ENCODE measurements around the gene ADAP2.
"Not testable (repeated sequence)": the region's sequence is repeated elsewhere in the genome, so short reads cannot be mapped to it uniquely, and the experiment has no call there.

ADAP2 gene

DNA sequence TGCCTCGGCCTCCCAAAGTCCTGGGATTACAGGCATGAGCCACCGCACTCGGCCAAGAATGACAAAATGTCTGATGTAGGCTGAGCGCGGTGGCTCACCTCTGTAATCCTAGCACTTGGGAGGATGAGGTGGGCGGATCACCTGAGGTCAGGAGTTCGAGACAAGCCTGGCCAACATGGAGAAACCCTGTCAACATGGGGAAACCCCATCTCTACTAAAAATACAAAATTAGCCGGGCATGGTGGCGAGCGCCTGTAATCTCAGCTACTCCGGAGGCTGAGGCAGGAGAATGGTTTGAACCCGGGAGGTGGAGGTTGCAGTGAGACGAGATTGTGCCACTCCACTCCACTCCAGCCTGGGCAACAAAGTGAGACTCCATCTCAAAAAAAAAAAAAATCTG lies 46.2 kb downstream of the ADAP2 start:
- H3K4me1 ChIP-seq (ENCODE audit: control insufficient read depth, insufficient read depth, low read length, poor library complexity, severe bottlenecking); H3K4me3 ChIP-seq (ENCODE audit: insufficient read depth, low read depth, low read length, poor library complexity, severe bottlenecking); H3K27me3 ChIP-seq (replicated peaks; ENCODE audit: control insufficient read depth, insufficient read depth, low read length, poor library complexity, severe bottlenecking); H3K36me3 ChIP-seq (ENCODE audit: control insufficient read depth, insufficient read depth, low read length); H3K27ac ChIP-seq (ENCODE audit: insufficient read depth, low read length, poor library complexity, severe bottlenecking); DNase-seq; H3K9me3 ChIP-seq (ENCODE audit: control insufficient read depth, low read length): not testable (repeated sequence)

DNA sequence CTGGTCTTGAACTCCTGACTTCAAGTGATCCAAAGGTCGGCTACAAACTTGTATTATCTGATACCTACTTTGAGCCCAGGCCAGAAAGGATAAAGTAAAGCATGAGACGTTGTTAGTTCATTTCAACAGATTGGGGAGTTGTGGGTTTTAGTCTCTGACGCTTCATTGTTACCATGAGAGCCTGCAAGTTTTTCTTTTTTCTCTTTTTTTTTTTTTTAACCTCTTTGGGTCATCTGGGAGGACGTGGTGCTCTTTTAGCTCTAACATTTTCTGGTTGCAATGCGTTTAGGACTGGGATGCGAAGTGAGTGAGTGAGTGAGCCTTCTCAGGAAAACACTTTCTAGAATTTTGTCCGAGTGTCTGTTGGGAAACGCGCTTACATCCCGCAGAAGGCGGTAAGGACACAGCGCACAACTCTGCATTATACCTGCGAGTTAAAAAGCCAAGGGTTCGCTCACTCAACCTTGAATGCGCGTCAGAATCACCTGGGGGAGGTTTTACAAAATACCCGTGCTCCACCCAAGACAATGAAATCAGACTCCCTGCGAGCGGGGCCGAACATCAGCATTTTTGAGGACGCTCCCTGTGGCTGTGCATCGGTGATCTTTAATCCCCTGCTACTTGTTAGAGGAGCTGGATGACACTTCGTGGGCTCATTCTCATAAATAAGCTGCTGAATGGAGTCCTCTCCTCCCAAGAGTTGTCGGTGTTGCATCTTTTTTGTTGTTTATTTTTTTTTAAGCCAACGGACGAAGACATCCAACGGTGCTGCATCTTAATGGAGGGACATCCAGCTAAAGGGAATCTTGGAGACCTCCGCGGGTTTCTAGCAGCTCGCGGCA lies 48.5 kb downstream of the ADAP2 start:
- Histone ChIP-seq H3K4me3 (ENCODE audit: insufficient read depth, low read depth, low read length, poor library complexity, severe bottlenecking) (peak overlapping the region; percentile 76), H3K4me1 (ENCODE audit: control insufficient read depth, insufficient read depth, low read length, poor library complexity, severe bottlenecking) (peaks cover 3% of the 10 kb centered on the region), H3K36me3 (ENCODE audit: control insufficient read depth, insufficient read depth, low read length) (no peaks in the 10 kb centered on the region), H3K27ac (ENCODE audit: insufficient read depth, low read length, poor library complexity, severe bottlenecking) (no peak overlapping the region), H3K9me3 (ENCODE audit: control insufficient read depth, low read length) (no peaks in the 10 kb centered on the region), H3K27me3 (replicated peaks; ENCODE audit: control insufficient read depth, insufficient read depth, low read length, poor library complexity, severe bottlenecking) (no peaks in the 10 kb centered on the region)
- DNase-seq = no peak

DNA sequence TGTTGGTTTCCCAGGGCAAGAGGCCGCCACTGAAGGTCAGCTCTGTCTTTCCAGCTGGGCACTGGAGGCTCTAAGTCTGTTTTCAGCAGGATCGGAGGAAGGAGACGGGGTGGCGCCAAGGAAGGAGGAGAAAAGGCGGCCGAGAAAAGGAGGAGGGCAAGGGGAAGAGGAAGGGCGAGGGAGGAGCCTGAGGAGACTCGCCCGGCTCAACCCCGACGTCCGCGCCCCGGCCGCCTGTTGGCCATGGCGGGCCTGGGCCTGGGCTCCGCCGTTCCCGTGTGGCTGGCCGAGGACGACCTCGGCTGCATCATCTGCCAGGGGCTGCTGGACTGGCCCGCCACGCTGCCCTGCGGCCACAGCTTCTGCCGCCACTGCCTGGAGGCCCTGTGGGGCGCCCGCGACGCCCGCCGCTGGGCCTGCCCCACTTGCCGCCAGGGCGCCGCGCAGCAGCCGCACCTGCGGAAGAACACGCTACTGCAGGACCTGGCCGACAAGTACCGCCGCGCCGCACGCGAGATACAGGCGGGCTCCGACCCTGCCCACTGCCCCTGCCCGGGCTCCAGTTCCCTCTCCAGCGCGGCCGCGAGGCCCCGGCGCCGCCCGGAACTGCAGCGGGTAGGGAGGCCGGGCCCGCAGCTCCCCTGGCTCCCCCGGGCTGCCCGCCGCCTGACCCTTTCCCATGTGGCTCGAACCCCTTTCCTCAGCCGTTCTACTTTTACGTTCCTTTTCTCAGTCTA lies 49.3 kb downstream of the ADAP2 start, which contains the start of gene RNF135:
TSS of gene RNF135 (plus strand) at position 209 of the 737 bp plus-strand sequence. CDS start at position 244, 35 bp downstream.
- Histone ChIP-seq H3K4me1 (ENCODE audit: control insufficient read depth, insufficient read depth, low read length, poor library complexity, severe bottlenecking) (peaks cover 3% of the 10 kb centered on the region), H3K27ac (ENCODE audit: insufficient read depth, low read length, poor library complexity, severe bottlenecking) (peak within 1 kb of the TSS; percentile 40)

DNA sequence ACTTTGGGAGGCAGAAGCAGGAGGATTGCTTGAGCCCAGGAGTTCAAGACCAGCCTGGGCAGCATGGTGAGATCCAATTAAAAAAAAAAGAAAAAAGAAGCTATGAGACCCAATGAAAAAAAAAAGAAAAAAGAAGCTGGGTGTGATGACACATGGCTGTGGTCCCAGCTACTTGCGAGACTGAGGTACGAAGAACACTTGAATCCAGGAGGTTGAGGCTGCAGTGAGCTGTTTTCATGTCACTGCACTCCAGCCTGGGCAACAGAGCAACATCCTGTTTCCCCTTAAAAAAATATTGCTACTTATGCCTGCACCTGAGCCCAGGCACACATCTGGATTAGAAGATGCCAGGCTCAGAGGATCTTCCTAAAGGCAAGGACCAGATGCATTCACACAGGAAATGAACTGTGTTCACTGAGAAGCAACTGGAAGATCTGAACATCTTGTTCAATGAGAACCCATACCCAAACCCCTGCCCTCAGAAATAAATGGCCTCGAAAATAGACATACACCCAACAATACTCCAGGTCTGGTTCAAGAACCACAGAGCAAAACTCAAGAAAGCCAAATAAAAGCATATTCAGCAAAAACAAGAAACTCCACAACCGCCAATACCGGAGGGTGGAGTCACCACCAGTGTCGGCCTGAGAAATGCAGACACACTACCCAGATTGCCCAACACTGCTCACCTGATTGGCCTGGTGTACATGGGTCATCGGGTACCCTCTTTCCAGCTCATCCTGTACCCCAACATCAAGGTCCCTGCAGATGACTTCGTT lies 53.5 kb downstream of the ADAP2 start:
- Histone ChIP-seq H3K27me3 (replicated peaks; ENCODE audit: control insufficient read depth, insufficient read depth, low read length, poor library complexity, severe bottlenecking) (no peaks in the 10 kb centered on the region), H3K4me3 (ENCODE audit: insufficient read depth, low read depth, low read length, poor library complexity, severe bottlenecking) (no peak overlapping the region), H3K9me3 (ENCODE audit: control insufficient read depth, low read length) (no peaks in the 10 kb centered on the region), H3K36me3 (ENCODE audit: control insufficient read depth, insufficient read depth, low read length) (no peaks in the 10 kb centered on the region), H3K4me1 (ENCODE audit: control insufficient read depth, insufficient read depth, low read length, poor library complexity, severe bottlenecking) (peaks cover 3% of the 10 kb centered on the region), H3K27ac (ENCODE audit: insufficient read depth, low read length, poor library complexity, severe bottlenecking) (no peak overlapping the region)
- DNase-seq = no peak

More for the DNA sequence above, 49.3 kb downstream of the ADAP2 start, which contains the start of gene RNF135:
- H3K4me3 ChIP-seq (ENCODE audit: insufficient read depth, low read depth, low read length, poor library complexity, severe bottlenecking) = peak within 1 kb of the TSS; percentile 76
- no peaks in the 10 kb centered on the region for H3K27me3 ChIP-seq (replicated peaks; ENCODE audit: control insufficient read depth, insufficient read depth, low read length, poor library complexity, severe bottlenecking)
- DNase-seq = peak; percentile 3 to 26 (median 12)
- H3K36me3 ChIP-seq (ENCODE audit: control insufficient read depth, insufficient read depth, low read length) = no peaks in the 10 kb centered on the region
- no peaks in the 10 kb centered on the region for H3K9me3 ChIP-seq (ENCODE audit: control insufficient read depth, low read length)

DNA sequence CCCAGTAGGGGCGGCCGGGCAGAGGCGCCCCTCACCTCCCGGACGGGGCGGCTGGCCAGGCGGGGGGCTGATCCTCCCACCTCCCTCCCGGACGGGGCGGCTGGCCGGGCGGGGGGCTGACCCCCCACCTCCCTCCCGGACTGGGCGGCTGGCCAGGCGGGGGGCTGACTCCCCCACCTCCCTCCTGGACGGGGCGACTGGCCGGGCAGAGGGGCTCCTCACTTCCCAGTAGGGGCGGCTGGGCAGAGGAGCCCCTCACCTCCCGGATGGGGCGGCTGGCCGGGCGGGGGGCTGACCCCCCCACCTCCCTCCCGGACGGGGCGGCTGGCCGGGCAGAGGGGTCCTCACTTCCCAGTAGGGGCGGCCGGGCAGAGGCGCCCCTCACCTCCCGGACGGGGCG lies 58.2 kb downstream of the ADAP2 start:
- H3K27ac ChIP-seq (ENCODE audit: insufficient read depth, low read length, poor library complexity, severe bottlenecking); H3K27me3 ChIP-seq (replicated peaks; ENCODE audit: control insufficient read depth, insufficient read depth, low read length, poor library complexity, severe bottlenecking); H3K4me1 ChIP-seq (ENCODE audit: control insufficient read depth, insufficient read depth, low read length, poor library complexity, severe bottlenecking); H3K9me3 ChIP-seq (ENCODE audit: control insufficient read depth, low read length); H3K36me3 ChIP-seq (ENCODE audit: control insufficient read depth, insufficient read depth, low read length); DNase-seq; H3K4me3 ChIP-seq (ENCODE audit: insufficient read depth, low read depth, low read length, poor library complexity, severe bottlenecking): not testable (repeated sequence)

DNA sequence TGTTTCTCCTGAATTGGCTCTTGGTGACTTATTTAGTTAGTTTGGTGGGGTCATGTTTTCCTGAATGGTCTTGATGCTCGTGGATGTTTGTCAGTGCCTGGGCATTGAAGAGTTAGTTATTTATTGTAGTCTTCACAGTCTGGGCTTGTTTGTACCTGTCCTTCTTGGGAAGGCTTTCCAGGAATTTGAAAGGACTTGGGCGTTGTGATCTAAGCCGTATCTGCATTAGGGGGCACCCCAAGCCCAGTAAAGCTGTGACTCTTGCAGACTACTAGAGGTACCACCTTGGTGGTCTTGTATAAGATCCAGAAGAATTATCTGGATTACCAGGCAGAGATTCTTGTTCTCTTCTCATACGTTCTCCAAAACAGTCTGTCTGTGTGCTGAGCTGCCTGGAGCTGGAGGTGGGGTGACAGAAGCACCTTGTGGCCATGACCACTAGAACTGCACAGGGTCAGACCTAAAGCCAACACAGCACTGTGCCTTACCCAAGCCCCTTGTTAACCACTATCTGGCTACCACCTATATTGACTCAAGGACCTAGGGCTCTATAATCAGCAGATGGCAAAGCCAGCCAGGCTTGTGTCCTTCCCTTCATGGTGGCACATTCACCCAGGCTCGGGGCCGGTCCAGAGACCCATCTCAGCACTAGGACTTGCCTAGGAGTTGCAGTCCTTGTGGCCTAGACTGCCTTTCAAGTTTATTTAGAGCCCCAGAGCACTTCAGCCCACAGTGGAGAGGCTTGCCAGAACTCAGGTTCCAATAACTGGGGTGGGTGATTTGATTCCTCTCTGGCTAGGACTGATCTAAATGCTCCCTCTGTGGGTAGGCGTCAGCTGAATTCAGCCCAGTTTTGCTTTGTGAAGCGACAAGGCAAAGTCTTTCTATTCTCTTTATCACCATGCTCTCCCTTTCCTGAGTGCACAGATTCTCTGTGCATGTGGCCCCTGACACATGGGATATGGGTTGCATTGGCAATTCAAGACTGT lies 60.1 kb downstream of the ADAP2 start:
- no peaks in the 10 kb centered on the region for H3K9me3 ChIP-seq (ENCODE audit: control insufficient read depth, low read length)
- H3K36me3 ChIP-seq (ENCODE audit: control insufficient read depth, insufficient read depth, low read length) = no peaks in the 10 kb centered on the region
- H3K27me3 ChIP-seq (replicated peaks; ENCODE audit: control insufficient read depth, insufficient read depth, low read length, poor library complexity, severe bottlenecking) = no peaks in the 10 kb centered on the region
- no peak for DNase-seq
- H3K4me1 ChIP-seq (ENCODE audit: control insufficient read depth, insufficient read depth, low read length, poor library complexity, severe bottlenecking) = no peaks in the 10 kb centered on the region
- H3K27ac ChIP-seq (ENCODE audit: insufficient read depth, low read length, poor library complexity, severe bottlenecking) = no peak overlapping the region
- H3K4me3 ChIP-seq (ENCODE audit: insufficient read depth, low read depth, low read length, poor library complexity, severe bottlenecking) = no peak overlapping the region

DNA sequence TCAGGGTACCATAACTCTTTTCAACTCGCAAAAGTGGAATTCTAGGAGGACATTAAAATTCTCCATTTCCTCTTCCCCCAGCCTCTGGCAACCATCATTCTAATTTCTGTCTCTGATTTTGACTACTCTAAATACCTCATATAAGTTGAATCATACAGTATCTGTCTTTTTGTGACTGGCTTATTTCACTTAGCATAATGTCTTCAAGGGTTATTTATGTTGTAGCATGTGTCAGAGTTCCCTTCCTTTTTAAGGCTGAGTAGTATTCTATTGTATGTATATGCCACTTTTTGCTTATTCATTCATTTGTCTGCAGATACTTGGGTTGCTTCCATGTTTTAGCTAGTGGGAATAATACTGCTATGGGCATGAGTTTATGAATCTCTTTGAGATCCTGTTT lies 61.1 kb downstream of the ADAP2 start:
- Histone ChIP-seq H3K27ac (ENCODE audit: insufficient read depth, low read length, poor library complexity, severe bottlenecking) (no peak overlapping the region), H3K4me1 (ENCODE audit: control insufficient read depth, insufficient read depth, low read length, poor library complexity, severe bottlenecking) (no peaks in the 10 kb centered on the region), H3K4me3 (ENCODE audit: insufficient read depth, low read depth, low read length, poor library complexity, severe bottlenecking) (no peak overlapping the region), H3K36me3 (ENCODE audit: control insufficient read depth, insufficient read depth, low read length) (no peaks in the 10 kb centered on the region), H3K9me3 (ENCODE audit: control insufficient read depth, low read length) (no peaks in the 10 kb centered on the region), H3K27me3 (replicated peaks; ENCODE audit: control insufficient read depth, insufficient read depth, low read length, poor library complexity, severe bottlenecking) (no peaks in the 10 kb centered on the region)
- DNase-seq = no peak

DNA sequence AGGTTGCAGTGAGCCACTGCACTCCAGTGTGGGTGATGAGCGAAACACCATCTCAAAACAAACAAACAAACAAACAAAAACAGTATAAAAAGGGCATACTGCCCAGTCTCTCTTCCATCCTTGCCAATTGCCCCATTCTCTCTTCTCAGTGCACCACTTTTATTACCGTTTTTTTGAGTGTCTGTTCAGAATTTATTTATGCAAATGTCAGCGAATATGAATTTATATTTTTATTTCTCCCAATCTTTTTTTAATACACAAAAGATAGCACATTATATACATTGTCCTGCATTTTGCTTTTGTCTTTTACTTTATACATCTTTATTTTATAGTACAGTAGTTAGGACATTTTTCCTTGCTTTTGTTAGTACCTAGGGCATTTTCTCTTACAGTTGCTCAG lies 68.7 kb downstream of the ADAP2 start:
- Histone ChIP-seq H3K4me1 (ENCODE audit: control insufficient read depth, insufficient read depth, low read length, poor library complexity, severe bottlenecking) (no peaks in the 10 kb centered on the region), H3K27ac (ENCODE audit: insufficient read depth, low read length, poor library complexity, severe bottlenecking) (no peak overlapping the region), H3K4me3 (ENCODE audit: insufficient read depth, low read depth, low read length, poor library complexity, severe bottlenecking) (no peak overlapping the region), H3K36me3 (ENCODE audit: control insufficient read depth, insufficient read depth, low read length) (no peaks in the 10 kb centered on the region), H3K27me3 (replicated peaks; ENCODE audit: control insufficient read depth, insufficient read depth, low read length, poor library complexity, severe bottlenecking) (no peaks in the 10 kb centered on the region), H3K9me3 (ENCODE audit: control insufficient read depth, low read length) (no peaks in the 10 kb centered on the region)
- no peak for DNase-seq

DNA sequence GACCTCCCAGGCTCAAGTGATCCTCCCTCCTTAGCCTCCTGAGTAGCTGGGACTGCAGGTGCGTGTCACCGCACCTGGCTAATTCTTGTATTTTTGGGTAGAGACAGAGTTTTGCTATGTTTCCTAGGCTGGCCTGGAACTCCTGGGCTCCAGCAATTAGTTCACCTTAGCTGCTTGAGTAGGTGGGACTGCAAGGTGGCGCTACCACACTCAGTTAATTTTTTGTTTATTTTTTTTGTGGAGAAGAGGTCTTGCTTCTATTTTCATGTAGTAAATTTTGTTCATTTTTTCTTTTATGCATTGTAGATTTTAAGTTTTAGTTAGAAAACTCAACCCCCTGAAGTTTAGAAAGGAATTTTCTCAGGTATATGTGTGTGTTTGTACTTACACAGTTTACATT lies 70.8 kb downstream of the ADAP2 start:
- no peak overlapping the region for H3K4me3 ChIP-seq (ENCODE audit: insufficient read depth, low read depth, low read length, poor library complexity, severe bottlenecking)
- H3K27me3 ChIP-seq (replicated peaks; ENCODE audit: control insufficient read depth, insufficient read depth, low read length, poor library complexity, severe bottlenecking) = no peaks in the 10 kb centered on the region
- H3K9me3 ChIP-seq (ENCODE audit: control insufficient read depth, low read length) = no peaks in the 10 kb centered on the region
- no peaks in the 10 kb centered on the region for H3K4me1 ChIP-seq (ENCODE audit: control insufficient read depth, insufficient read depth, low read length, poor library complexity, severe bottlenecking)
- H3K27ac ChIP-seq (ENCODE audit: insufficient read depth, low read length, poor library complexity, severe bottlenecking) = no peak overlapping the region
- DNase-seq = no peak
- peaks cover 5% of the 10 kb centered on the region for H3K36me3 ChIP-seq (ENCODE audit: control insufficient read depth, insufficient read depth, low read length)

All from effector memory CD4-positive, alpha-beta T cell (primary cell).